ENCODE measurements around the gene ZBTB7A. TPM values are rescaled to one million over a fixed set of nuclear protein-coding genes. Genes with fewer than 3 reads are reported as not detected.

The ZBTB7A gene
- total and polyA plus RNA-seq, 10 of the 15 experiments (the other 5 are each of a cell fraction or from before 2014, with no cell fraction given), result 0.26 to 42.4 (median 4.5) TPM

DNA sequence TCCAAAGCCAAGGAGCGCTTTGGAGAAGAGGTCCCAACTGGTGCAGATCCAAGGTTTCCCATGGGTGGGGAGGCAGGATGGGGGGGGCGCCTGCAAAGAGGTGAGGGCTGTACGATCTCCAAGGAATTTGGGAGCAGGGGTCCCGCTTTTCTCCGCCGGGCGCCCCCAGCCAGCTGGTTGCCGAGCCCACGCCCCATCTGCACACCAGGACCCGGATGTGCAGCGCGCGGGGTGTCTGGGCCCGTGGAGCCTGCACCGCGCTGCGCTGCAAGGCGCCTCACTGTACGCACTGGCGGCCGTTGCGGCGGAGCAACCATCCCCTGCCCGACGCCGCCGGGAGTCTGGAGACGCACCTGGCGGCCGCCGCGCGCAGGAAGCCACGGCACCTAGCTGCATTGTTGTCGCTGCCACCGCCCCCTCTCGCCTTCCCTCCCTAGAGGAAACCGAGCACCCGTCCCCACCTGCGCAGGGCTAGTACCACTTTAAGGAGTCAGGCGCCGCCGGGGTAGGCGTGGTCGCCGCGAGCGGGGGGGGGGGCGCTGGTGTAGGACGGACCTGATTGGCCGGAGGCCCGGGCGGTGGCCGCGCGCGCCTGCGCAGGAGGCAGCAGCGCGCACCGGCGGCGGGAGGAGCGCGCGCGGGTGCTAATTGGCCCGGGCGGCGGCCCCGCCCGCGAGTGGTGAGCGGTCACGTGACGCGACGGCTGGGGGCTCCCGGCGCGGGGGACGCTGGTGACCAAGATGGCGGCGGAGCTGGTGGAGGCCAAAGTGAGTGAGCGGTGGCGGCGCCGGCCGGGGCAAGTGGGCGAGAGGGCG is 59.5 kb downstream of the ZBTB7A start, which contains the start of gene PIAS4 (continued):
- TF ChIP-seq, protein P1, sequence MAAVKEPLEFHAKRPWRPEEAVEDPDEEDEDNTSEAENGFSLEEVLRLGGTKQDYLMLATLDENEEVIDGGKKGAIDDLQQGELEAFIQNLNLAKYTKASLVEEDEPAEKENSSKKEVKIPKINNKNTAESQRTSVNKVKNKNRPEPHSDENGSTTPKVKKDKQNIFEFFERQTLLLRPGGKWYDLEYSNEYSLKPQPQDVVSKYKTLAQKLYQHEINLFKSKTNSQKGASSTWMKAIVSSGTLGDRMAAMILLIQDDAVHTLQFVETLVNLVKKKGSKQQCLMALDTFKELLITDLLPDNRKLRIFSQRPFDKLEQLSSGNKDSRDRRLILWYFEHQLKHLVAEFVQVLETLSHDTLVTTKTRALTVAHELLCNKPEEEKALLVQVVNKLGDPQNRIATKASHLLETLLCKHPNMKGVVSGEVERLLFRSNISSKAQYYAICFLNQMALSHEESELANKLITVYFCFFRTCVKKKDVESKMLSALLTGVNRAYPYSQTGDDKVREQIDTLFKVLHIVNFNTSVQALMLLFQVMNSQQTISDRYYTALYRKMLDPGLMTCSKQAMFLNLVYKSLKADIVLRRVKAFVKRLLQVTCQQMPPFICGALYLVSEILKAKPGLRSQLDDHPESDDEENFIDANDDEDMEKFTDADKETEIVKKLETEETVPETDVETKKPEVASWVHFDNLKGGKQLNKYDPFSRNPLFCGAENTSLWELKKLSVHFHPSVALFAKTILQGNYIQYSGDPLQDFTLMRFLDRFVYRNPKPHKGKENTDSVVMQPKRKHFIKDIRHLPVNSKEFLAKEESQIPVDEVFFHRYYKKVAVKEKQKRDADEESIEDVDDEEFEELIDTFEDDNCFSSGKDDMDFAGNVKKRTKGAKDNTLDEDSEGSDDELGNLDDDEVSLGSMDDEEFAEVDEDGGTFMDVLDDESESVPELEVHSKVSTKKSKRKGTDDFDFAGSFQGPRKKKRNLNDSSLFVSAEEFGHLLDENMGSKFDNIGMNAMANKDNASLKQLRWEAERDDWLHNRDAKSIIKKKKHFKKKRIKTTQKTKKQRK (IDR thresholded peaks at IDR 0.05; ENCODE audit: low read depth, low read length), result no peak
- TF ChIP-seq IKZF2 (IDR thresholded peaks at IDR 0.05), result peak; percentile 21 to 33; a peak in 1 of 4 replicates
- no peak for TF ChIP-seq ZSCAN29 (IDR thresholded peaks at IDR 0.05)
- TF ChIP-seq TARDBP (IDR thresholded peaks at IDR 0.05; ENCODE audit: borderline replicate concordance), result peak; percentile 65; the same call in 1 of the 2 replicates
- TF ChIP-seq ZZZ3 (IDR thresholded peaks at IDR 0.05; ENCODE audit: control insufficient read depth, insufficient read length, low read depth), result no peak
- TF ChIP-seq BMI1 (IDR thresholded peaks at IDR 0.05; ENCODE audit: borderline replicate concordance), result no peak
- TF ChIP-seq, protein P2, sequence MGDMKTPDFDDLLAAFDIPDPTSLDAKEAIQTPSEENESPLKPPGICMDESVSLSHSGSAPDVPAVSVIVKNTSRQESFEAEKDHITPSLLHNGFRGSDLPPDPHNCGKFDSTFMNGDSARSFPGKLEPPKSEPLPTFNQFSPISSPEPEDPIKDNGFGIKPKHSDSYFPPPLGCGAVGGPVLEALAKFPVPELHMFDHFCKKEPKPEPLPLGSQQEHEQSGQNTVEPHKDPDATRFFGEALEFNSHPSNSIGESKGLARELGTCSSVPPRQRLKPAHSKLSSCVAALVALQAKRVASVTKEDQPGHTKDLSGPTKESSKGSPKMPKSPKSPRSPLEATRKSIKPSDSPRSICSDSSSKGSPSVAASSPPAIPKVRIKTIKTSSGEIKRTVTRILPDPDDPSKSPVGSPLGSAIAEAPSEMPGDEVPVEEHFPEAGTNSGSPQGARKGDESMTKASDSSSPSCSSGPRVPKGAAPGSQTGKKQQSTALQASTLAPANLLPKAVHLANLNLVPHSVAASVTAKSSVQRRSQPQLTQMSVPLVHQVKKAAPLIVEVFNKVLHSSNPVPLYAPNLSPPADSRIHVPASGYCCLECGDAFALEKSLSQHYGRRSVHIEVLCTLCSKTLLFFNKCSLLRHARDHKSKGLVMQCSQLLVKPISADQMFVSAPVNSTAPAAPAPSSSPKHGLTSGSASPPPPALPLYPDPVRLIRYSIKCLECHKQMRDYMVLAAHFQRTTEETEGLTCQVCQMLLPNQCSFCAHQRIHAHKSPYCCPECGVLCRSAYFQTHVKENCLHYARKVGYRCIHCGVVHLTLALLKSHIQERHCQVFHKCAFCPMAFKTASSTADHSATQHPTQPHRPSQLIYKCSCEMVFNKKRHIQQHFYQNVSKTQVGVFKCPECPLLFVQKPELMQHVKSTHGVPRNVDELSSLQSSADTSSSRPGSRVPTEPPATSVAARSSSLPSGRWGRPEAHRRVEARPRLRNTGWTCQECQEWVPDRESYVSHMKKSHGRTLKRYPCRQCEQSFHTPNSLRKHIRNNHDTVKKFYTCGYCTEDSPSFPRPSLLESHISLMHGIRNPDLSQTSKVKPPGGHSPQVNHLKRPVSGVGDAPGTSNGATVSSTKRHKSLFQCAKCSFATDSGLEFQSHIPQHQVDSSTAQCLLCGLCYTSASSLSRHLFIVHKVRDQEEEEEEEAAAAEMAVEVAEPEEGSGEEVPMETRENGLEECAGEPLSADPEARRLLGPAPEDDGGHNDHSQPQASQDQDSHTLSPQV (IDR thresholded peaks at IDR 0.05), result no peak
- TF ChIP-seq, protein P3, sequence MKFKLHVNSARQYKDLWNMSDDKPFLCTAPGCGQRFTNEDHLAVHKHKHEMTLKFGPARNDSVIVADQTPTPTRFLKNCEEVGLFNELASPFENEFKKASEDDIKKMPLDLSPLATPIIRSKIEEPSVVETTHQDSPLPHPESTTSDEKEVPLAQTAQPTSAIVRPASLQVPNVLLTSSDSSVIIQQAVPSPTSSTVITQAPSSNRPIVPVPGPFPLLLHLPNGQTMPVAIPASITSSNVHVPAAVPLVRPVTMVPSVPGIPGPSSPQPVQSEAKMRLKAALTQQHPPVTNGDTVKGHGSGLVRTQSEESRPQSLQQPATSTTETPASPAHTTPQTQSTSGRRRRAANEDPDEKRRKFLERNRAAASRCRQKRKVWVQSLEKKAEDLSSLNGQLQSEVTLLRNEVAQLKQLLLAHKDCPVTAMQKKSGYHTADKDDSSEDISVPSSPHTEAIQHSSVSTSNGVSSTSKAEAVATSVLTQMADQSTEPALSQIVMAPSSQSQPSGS (IDR thresholded peaks at IDR 0.05; ENCODE audit: low read length), result no peak
- TF ChIP-seq, protein P4, sequence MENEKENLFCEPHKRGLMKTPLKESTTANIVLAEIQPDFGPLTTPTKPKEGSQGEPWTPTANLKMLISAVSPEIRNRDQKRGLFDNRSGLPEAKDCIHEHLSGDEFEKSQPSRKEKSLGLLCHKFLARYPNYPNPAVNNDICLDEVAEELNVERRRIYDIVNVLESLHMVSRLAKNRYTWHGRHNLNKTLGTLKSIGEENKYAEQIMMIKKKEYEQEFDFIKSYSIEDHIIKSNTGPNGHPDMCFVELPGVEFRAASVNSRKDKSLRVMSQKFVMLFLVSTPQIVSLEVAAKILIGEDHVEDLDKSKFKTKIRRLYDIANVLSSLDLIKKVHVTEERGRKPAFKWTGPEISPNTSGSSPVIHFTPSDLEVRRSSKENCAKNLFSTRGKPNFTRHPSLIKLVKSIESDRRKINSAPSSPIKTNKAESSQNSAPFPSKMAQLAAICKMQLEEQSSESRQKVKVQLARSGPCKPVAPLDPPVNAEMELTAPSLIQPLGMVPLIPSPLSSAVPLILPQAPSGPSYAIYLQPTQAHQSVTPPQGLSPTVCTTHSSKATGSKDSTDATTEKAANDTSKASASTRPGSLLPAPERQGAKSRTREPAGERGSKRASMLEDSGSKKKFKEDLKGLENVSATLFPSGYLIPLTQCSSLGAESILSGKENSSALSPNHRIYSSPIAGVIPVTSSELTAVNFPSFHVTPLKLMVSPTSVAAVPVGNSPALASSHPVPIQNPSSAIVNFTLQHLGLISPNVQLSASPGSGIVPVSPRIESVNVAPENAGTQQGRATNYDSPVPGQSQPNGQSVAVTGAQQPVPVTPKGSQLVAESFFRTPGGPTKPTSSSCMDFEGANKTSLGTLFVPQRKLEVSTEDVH (IDR thresholded peaks at IDR 0.05; ENCODE audit: low read depth, partially characterized antibody), result no peak
- TF ChIP-seq HDAC2 (IDR thresholded peaks at IDR 0.05), result no peak
- TF ChIP-seq ATF7 (IDR thresholded peaks at IDR 0.05; ENCODE audit: low read depth), result no peak
- TF ChIP-seq, protein P5, sequence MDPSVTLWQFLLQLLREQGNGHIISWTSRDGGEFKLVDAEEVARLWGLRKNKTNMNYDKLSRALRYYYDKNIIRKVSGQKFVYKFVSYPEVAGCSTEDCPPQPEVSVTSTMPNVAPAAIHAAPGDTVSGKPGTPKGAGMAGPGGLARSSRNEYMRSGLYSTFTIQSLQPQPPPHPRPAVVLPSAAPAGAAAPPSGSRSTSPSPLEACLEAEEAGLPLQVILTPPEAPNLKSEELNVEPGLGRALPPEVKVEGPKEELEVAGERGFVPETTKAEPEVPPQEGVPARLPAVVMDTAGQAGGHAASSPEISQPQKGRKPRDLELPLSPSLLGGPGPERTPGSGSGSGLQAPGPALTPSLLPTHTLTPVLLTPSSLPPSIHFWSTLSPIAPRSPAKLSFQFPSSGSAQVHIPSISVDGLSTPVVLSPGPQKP (IDR thresholded peaks at IDR 0.05; ENCODE audit: low read depth, low read length), result no peak
- TF ChIP-seq GABPA (IDR thresholded peaks at IDR 0.05; ENCODE audit: low read depth), result no peak
- no peak for TF ChIP-seq ASH2L (IDR thresholded peaks at IDR 0.05; ENCODE audit: borderline replicate concordance, low read depth)

Data from GM12878 (cell line).